ENCODE measurements around the gene SOBP.

The SOBP gene

GRCh38 chr6:107587451-107587850, 97.5 kb downstream of the SOBP start:
- no peak for DNase-seq (ENCODE audit: low spot score)

- DNase-seq (ENCODE audit: low spot score), result no peak
Measured at GRCh38 chr6:107589199-107589598, 99.3 kb downstream of the SOBP start.

GRCh38 chr6:107589934-107590333, 100.0 kb downstream of the SOBP start:
- no peak for DNase-seq (ENCODE audit: low spot score)

DNA sequence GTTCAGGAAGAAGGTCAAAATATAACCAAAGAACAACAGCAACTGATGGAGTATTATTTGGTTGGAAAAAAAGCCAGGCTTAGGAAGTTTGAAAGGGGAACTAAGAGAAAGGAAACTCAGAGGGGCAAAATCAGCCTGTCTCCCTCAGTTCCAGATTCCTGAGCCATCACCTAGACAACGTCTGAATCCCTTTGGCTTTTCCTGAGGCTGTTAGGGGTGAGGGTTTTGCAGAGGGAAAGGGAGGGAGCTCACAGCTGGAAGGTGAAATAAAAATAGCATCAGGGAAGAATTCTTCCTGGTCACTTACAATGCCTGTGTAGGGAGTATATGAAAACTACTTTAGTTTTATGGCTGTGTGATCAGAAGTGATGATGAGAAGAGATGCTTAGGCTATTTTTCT, 100.5 kb downstream of the SOBP start:
- no peak for DNase-seq (ENCODE audit: low spot score)

DNA sequence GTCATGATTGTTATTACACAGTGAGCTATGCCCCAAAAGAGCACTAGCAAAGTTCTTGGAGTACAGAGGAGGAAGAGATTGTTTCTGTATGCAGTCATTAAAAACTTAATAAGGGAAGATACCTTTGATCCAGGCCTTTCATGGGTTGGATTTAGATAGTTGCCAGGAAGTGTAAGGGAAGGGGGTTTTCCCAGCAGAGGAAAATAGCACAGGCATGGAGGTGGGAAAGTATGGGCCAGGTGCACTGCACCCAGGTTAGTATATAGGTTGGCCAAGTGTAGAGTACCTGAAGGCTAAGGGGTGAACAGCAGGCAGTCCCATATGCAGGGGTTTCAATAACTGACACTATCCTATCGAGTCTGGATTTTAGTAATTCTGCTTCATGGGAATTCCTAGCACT, 101.4 kb downstream of the SOBP start:
- DNase-seq (ENCODE audit: low spot score), result no peak

GRCh38 chr6:107592806-107593205, 102.9 kb downstream of the SOBP start:
- no peak for DNase-seq (ENCODE audit: low spot score)

DNA sequence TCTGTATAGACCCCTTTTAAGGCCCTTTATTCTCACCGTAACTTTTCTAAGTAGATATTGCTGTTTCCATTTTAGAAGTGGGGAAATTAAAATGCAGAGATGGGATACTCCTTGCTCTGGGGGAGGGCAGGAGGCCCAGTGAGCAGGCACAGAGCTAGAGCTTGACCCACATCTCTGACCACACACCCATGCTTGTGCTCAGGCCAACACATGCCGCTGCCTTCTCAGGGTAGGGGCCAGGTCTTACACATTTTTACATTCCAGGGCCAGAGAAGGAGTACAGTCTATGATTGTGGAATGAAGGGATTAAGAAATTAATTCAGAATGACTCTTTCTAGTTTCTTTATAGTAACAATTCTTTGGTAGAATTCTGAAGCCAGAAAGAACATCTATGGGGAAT, 104.8 kb downstream of the SOBP start:
- DNase-seq (ENCODE audit: low spot score), result no peak

DNA sequence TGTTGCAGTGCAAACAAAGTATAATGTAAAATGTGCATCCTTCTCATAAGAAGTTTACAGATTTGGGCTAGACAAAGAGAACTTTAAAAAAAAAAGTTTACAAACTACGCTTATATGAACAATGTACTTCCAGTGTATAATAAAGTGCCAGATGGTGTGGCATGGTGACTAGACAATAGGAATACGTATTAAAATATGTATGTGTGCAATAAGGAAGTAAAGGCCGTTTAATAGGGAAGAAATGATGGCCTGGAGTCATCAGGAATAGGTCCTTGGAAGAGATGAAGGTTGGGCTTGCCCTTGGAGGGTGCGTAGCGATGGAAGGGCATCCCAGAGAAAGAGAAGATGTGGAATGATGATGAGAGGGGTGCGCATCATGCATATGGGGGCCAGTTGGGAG, 108.2 kb downstream of the SOBP start:
- no peak for DNase-seq (ENCODE audit: low spot score)

- DNase-seq (ENCODE audit: low spot score), result no peak
Measured at GRCh38 chr6:107599043-107599442, 109.1 kb downstream of the SOBP start.

GRCh38 chr6:107600121-107600520, 110.2 kb downstream of the SOBP start:
- no peak for DNase-seq (ENCODE audit: low spot score)

GRCh38 chr6:107600936-107601335, 111.0 kb downstream of the SOBP start:
- DNase-seq (ENCODE audit: low spot score), result no peak

DNA sequence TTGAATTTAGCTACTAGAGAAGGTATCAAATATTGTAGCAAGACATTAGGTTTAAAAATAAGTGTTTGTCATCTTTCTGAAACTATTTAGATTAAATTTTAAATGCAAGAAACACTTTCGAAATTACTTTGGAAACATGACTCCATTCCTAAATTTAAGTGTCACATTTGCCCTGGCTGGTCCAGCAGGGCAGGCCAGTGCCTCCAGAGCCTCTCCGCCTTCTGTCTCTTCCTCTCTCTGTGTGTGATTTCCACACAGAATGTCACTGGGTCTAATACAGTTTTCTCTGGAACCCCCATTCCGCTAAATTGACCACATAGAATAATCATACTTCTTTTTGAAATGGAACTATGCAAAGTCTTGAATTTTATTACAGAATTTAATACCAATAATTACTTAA, 111.5 kb downstream of the SOBP start:
- DNase-seq (ENCODE audit: low spot score), result no peak

DNA sequence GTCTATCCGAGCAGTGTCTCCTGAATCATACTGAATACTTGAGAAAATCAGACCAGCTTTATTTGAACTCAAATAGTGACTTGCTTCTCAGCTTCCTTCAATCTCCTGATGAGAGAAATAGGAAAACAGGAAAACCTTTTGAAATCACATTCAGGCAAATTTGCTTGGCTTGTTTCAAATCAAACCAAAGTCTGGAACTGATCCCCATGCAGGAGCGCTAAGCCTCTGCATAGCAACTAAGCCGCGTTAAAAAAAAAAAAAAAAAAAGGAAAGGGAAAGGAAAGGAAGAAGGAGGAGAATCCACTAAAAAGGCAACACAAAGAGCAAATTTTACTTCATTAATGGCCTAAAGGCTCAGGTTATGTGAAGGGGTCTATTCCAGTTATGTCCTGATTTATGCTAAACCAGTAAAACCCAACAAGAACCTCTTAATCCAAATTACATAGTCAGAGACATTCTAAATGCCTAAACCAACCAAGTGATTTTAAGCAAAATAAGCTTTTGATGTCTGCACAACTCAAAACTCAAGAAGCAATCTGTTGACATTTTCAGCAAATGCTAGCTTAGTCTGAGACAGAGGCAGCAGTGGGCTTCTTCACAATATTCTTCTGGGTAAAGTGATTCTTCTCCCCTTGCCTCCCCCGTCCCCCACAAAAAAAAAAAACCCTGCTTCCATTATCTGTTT, 112.5 kb downstream of the SOBP start:
- DNase-seq (ENCODE audit: low spot score), result no peak

GRCh38 chr6:107603006-107603370, 113.1 kb downstream of the SOBP start:
- DNase-seq (ENCODE audit: low spot score), result no peak

DNA sequence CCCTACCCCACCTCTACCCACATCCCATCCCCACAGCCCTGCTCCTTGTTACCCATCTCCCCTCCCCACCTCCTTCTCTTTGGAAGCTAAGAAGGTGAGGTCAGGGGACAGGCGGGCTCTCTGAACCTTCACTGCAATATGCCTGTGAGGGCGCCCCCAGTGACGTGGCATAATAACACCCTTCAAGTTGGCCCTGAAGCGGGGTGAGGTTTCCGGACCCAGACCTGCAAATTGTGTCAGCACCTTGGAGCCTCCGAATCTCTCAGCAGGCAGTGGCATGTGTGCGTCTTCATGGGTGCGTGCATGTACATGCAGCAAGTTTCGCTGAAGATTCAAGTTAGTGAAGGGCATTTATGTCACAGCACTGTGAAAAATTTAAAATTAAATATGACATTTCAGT, 114.6 kb downstream of the SOBP start:
- DNase-seq (ENCODE audit: low spot score), result no peak

DNA sequence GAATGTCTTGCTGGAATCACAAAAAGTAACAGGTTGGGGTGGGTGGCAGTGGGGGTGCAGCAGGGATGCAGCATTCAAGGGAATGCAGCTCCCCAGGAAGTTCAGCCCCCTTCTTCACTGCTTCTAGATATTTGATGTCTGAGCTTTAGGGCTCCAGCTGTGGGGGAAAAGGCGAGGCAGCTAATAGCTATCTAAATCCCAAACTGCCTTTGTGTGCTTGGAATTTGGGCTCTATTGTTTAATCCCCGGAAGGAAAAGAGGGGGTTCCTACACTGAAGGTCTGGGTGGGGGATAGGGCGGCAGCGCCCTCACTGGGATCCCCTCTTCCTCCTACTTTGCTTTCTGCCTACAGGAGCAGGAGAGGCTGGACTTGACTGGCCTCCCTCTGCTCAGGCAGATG, 116.5 kb downstream of the SOBP start:
- DNase-seq (ENCODE audit: low spot score), result no peak

DNA sequence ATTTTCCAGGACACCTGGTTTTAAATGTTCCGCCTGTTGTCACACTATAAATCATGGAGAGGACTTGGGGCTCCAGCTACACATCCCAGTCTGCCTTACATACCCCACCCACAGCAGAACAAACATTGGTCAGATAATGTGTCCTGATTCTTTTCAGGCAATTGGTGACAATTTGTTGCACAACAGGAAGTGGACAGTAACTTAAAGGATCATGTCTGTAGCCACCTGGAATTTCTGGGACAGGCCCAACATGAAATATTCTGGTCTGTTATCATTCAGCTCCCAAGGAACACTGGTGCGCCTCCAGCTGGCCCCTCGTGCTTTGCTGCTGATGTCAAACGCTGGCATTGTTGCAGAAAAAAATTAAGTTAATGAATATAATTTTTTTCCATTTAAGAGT, 117.2 kb downstream of the SOBP start:
- no peak for DNase-seq (ENCODE audit: low spot score)

DNA sequence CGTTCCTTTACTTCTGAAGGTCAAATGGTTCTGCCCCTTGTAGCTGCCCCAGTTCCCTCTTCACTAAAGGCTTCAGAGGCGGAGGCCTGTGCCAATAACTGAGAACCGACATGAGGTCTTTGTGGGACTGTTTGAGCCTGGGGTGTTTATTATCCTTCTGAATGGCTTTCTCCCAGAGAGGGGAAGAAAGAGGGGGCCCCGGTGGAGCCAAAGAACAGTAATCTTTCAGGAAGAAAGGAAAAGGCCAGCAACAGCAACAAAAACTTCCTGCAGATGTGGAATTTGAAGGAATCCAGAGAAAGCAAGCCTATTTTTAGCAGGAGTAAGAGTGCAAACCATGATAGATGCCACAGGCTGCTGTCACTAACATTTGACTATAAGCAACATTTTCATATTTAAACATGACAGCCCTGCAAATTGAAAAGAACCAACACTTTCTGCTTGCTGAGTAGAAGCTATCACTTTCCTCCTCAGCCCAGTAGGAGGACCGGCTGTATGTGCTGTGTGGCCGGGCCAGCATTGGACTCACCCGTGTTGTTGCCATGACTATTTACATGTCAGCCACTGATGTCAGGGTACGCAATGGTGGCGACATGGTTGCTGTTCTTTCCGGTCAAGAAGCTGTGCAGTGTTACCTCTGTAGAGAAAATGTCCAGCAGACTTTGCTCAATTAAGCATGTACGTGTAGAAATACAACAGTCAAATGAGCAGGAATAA, 121.3 kb downstream of the SOBP start:
- no peak for DNase-seq (ENCODE audit: low spot score)

- DNase-seq (ENCODE audit: low spot score), result no peak
Measured at GRCh38 chr6:107612762-107613415, 123.0 kb downstream of the SOBP start.

- DNase-seq (ENCODE audit: low spot score), result no peak
Measured at GRCh38 chr6:107613651-107614379, 123.9 kb downstream of the SOBP start.

DNA sequence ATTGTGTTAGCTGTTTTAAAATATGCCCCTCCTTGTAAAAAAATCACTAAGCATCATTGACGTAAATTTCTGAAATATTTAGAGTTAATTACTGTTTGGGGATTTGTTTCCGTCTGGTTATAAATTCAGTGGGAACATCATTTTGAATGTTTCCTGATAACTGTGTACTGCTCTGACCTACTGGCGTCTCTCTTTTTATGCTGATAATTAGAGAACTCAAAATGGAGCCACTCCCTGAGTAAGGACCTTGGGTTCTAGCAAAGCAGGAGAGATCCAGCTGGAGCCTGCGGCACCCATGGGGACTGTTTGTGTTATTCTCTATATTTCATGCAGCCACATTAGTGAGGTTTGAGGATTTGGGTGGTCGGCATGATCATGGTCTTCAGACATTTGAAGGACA, 124.9 kb downstream of the SOBP start:
- no peak for DNase-seq (ENCODE audit: low spot score)

GRCh38 chr6:107616775-107617174, 126.9 kb downstream of the SOBP start:
- DNase-seq (ENCODE audit: low spot score), result no peak
